ENCODE measurements around the gene ZNF655. TPM values are rescaled to one million over a fixed set of nuclear protein-coding genes. Genes with fewer than 3 reads are reported as not detected.
"Not testable (repeated sequence)": the region's sequence is repeated elsewhere in the genome, so short reads cannot be mapped to it uniquely, and the experiment has no call there.

ZNF655 gene
- total RNA-seq, 4 donors from 2014 or later = 37.1 to 142 (median 99.9) TPM

DNA sequence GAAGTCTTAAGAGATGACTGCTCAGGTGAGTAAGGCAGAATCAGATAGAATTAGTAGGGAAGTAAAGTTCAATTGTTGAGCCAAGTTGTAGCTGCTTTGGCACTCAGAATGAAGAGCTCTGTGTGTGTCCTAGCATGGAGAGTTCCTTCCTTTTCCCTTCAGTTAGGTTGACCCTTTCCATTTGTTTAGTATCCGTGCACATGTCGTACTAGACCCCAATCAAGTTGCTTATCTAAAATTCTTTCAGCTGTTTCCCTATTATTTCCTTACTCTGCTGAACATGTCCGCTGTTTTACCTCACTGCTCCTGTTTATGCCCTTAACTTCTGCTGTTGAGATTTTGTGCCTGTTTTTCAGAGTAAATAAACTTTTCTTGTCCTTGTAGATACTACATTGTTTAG is 13.3 kb downstream of the ZNF655 start:
- Histone ChIP-seq H3K27me3 (no peaks in the 10 kb centered on the region), H3K27ac (no peak overlapping the region), H3K4me3 (no peak overlapping the region), H3K36me3 (no peaks in the 10 kb centered on the region), H3K4me1 (no peaks in the 10 kb centered on the region), H3K9me3 (no peaks in the 10 kb centered on the region)
- TF ChIP-seq, protein P1, sequence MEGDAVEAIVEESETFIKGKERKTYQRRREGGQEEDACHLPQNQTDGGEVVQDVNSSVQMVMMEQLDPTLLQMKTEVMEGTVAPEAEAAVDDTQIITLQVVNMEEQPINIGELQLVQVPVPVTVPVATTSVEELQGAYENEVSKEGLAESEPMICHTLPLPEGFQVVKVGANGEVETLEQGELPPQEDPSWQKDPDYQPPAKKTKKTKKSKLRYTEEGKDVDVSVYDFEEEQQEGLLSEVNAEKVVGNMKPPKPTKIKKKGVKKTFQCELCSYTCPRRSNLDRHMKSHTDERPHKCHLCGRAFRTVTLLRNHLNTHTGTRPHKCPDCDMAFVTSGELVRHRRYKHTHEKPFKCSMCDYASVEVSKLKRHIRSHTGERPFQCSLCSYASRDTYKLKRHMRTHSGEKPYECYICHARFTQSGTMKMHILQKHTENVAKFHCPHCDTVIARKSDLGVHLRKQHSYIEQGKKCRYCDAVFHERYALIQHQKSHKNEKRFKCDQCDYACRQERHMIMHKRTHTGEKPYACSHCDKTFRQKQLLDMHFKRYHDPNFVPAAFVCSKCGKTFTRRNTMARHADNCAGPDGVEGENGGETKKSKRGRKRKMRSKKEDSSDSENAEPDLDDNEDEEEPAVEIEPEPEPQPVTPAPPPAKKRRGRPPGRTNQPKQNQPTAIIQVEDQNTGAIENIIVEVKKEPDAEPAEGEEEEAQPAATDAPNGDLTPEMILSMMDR (IDR thresholded peaks at IDR 0.05) = no peak
- TF ChIP-seq POLR2A (IDR thresholded peaks at IDR 0.05) = no peak
- DNase-seq = no peak
- intact Hi-C loops (cut with DNase I; ENCODE audit: low total_unique reads) = no loop called here

DNA sequence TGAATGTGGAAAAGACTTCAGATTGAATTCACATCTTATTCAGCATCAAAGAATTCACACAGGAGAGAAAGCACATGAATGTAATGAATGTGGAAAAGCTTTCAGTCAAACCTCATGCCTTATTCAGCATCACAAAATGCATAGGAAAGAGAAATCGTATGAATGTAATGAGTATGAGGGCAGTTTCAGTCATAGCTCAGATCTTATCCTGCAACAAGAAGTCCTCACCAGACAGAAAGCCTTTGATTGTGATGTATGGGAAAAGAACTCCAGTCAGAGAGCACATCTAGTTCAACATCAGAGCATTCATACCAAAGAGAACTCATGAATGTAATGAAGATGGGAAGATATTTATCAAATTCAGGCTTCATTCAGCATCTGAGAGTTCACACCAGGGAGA is 14.8 kb downstream of the ZNF655 start:
- H3K27ac ChIP-seq = no peak overlapping the region
- H3K27me3 ChIP-seq = no peaks in the 10 kb centered on the region
- H3K4me3 ChIP-seq = no peak overlapping the region
- DNase-seq = no peak
- no peaks in the 10 kb centered on the region for H3K36me3 ChIP-seq
- no peaks in the 10 kb centered on the region for H3K9me3 ChIP-seq
- intact Hi-C loops (cut with DNase I; ENCODE audit: low total_unique reads) = no loop called here
- H3K4me1 ChIP-seq = no peaks in the 10 kb centered on the region
- TF ChIP-seq POLR2A (IDR thresholded peaks at IDR 0.05) = no peak
- TF ChIP-seq, protein P1 (IDR thresholded peaks at IDR 0.05) = no peak

DNA sequence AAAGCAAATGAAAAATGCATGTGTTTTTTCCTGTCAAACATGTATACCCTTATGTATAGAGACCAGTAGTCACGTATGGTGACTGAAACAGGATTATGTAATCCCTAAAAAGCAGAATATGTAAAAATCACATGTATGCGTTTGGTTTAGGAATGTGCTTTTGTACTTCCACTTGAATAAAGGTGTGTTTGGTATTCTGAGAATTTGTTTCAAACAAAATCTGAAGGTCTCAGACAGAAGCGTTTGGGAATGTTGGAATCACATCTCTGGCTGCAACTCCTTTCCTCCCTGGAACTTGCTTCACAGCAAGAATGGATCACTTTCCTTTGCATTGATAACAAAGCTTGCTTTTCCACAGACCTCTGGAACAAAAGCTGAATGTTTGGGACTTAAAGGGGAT is 17.8 kb downstream of the ZNF655 start:
- Histone ChIP-seq H3K27me3 (no peaks in the 10 kb centered on the region), H3K36me3 (no peaks in the 10 kb centered on the region), H3K9me3 (no peaks in the 10 kb centered on the region), H3K27ac (no peak overlapping the region), H3K4me1 (no peaks in the 10 kb centered on the region), H3K4me3 (no peak overlapping the region)
- no peak for TF ChIP-seq POLR2A (IDR thresholded peaks at IDR 0.05)
- TF ChIP-seq, protein P1 (IDR thresholded peaks at IDR 0.05) = no peak
- DNase-seq = no peak
- intact Hi-C loops (cut with DNase I; ENCODE audit: low total_unique reads) = no loop called here

DNA sequence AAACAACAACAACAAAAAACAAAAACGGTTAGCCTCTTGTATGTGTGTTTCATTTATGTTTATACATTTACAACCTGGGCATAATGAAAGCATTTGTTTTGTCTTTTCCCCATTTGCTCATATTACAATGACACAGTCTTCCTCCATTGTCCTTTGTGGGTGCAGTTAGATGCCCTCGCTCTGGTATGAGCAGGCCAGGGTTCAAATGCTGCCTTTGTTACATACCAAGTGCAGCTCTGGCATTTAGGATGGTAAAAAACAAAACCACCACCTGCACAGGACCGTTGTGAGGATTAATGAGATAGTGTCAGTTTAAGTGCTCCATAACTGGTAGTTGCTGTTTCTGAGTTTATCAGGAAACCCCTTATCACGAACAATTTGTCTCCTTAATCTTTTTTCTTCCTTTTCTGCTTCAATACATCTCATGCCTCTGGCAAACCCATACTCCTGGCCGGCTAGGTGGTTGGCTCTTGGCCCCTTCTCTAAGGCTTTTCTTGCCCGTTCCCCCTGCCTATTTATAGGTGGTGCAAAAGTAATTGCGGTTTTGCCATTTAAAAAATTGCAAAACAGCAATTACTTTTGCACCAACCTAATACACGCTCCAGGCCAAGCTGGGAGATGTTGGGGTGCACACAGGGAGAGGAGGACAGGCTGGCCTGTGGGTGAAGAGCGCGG is 21.0 kb downstream of the ZNF655 start:
- peak overlapping the region in 1 of 2 donors; percentile 76 for H3K27ac ChIP-seq
- no peak for DNase-seq
- TF ChIP-seq, protein P1 (IDR thresholded peaks at IDR 0.05) = no peak
- TF ChIP-seq POLR2A (IDR thresholded peaks at IDR 0.05) = no peak
- no peaks in the 10 kb centered on the region for H3K4me1 ChIP-seq
- no peaks in the 10 kb centered on the region for H3K27me3 ChIP-seq
- H3K9me3 ChIP-seq = no peaks in the 10 kb centered on the region
- no peaks in the 10 kb centered on the region for H3K36me3 ChIP-seq
- intact Hi-C loops (cut with DNase I; ENCODE audit: low total_unique reads) = no loop called here
- H3K4me3 ChIP-seq = peak overlapping the region; percentile 47 to 63

DNA sequence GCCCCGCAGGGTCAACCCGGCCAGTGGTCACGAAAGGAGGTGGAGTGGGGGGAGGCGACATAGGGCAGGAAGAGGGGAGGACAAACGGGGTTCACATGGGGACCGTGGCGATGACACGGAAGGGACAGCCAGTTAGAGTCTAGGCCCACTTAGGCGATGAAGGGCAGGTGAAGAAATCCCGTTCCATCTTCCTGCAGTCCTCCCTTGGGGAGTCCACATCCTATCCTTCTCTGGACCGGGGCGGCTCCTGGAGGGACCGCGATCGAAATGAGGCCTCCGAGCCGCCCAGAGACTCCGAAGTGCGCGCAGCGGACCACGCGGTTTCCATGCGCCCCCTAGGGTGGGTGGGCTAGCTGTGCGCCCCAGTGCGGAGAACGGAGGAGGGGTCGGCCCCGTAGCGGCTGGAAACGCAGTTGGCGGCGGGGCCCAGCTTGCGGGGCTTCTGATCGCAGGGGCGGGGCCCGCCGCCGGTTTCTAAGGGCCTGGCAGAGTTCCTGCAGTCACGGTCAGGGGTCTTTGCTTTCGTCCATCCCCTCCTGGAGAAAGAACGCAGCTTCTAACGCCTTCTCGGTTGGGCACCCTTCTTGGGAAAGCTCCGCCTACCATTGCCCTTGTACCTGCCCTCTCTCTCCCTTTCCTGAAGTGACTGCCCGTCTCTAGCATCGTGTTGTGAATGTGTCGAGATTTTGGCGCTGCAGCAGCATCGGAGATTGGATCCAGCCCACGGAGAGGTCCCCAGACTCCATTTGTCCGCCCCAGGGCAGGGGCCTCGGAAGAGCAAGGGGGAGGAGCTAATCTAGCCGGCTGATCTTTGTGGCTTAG is 21.7 kb downstream of the ZNF655 start:
- TF ChIP-seq, protein P1 (IDR thresholded peaks at IDR 0.05) = peak in 3 of 4 experiments; percentile 23 to 60 (median 37)
- no peak for TF ChIP-seq POLR2A (IDR thresholded peaks at IDR 0.05)

DNA sequence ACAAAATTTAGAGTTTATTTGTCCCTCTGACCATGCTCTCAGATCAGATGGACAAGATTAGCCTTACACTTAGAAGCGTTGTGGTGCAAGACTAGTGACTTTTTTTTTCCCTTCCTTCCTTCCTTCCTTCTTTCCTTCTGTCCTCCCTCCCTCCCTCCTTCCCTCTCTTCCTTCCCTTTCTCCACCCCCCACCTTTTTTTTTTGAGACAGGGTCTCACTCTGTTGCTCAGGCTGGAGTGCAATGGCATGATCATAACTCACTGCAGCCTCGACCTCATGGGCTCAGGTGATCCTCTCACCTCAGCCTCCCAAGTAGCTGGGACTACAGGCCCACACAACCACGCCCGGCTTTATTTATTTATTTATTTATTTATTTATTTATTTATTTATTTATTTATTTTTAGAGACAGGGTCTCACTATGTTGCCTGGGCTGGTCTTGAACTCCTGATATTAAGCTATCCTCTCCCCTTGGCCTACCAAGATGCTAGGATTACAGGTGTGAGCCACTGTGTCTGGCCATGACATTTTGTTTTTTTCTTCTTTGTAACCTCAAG is 22.4 kb downstream of the ZNF655 start:
- H3K4me1 ChIP-seq; DNase-seq; H3K9me3 ChIP-seq; H3K27me3 ChIP-seq; intact Hi-C loops (cut with DNase I; ENCODE audit: low total_unique reads); H3K36me3 ChIP-seq: not testable (repeated sequence)
- Histone ChIP-seq H3K27ac (peak overlapping the region; percentile 18 to 76), H3K4me3 (peak overlapping the region; percentile 47 to 63)

More for the DNA sequence above, 21.7 kb downstream of the ZNF655 start:
- Histone ChIP-seq H3K4me3 (peak overlapping the region; percentile 47 to 63), H3K27me3 (no peaks in the 10 kb centered on the region), H3K4me1 (no peaks in the 10 kb centered on the region), H3K27ac (peak overlapping the region; percentile 18 to 76), H3K36me3 (no peaks in the 10 kb centered on the region), H3K9me3 (no peaks in the 10 kb centered on the region)
- intact Hi-C loops (cut with DNase I; ENCODE audit: low total_unique reads) = no loop called here
- DNase-seq = peak; percentile 35 to 54

Data from uterus (tissue), 4 donors.